GM19193 (cell line): ENCODE results near the gene KCNAB1.

Source experiments
- POLR2A ChIP-seq: IDR thresholded peaks from 4 replicates; pipeline ENCODE4 v1.6.1; 2011; ENCODE audit not compliant: insufficient read depth, insufficient read length; ENCODE audit errors: extremely low read depth

KCNAB1 gene

DNA sequence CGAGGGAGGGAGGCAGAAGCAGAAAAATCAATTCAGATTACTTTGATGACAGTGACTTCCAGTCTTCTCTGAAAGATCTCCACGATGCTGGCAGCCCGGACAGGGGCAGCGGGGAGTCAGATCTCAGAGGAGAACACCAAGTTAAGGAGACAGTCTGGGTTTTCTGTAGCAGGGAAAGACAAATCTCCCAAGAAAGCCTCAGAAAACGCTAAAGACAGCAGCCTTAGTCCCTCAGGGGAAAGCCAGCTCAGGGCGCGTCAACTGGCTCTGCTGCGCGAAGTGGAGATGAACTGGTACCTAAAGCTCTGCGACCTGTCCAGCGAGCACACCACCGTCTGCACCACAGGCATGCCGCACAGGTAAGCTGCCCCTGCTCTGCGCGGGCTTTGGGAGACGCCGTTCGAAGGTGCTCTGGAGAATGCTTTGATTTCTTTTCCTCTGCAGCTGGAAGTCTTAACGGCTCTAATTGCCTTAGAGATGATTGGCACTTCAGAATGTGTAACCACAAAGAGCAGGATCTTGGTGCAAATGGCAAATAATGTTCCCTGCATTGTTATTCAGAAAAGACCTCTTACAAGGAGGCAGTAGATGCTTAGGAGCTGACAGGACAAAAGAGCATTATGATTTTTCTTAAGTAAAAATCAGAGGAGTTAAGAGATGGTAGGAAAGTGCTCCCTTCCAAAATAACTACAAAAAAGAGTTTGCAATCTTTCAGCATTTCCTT is at the start of gene KCNAB1:
TSS of gene KCNAB1 (plus strand) at position 51 of the 724 bp plus-strand sequence.
- no peak for TF ChIP-seq POLR2A

DNA sequence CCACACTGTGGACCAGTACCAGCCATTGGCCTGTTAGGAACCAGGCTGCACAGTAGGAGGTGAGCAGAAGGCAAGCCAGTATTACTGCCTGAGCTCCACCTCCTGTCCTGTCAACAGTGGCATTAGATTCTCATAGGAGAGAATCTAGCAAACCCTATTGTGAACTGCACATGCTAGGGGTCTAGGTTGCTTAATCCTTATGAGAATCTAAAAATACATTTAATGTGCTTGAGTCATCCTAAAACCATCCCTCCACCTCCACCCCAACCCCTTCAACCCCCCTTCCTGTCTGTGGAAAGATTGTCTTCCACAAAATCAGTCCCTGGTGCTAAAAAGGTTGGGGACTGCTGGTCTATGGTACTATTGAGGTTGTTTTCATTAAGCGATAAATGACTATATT is 49.3 kb upstream of the KCNAB1 start:
- TF ChIP-seq POLR2A = no peak

DNA sequence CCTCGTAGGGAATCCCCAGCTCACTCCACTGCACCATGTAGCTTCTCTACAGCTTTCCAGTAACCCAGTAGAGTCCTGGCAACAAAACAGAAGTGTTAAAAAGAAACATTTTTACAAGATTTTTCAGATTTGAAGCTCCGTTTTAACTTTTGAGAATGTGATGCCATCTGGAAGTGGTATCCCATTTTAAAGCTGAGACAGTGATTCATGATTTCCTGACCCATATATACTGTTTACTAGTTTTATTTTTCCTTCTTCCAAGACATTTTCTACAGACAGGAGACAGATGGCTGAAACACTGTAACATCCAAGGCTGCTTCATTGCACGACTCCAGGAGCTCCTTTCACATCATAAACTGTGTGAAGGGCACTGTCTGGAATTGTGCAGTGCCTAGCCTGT is 30.3 kb upstream of the KCNAB1 start:
- TF ChIP-seq POLR2A = no peak

DNA sequence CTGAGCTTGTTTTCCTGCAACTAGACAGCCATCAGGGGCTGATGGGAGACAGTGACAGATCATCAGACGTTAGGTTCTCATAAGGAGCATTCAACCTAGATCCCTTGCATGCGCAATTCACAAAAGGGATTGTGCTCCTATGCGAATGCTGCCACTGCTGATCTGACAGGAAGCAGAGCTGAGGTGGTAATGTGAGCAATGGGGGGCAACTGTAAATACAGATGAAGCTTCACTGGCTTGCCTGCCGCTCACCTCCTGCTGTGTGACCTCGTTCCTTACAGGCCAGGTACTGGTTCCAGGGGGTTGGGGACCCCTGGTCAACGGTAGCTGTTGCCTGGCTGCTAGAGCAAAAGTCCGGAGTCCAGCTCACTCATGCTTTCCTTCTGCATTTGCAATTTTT is 26.4 kb upstream of the KCNAB1 start:
- TF ChIP-seq POLR2A = no peak

DNA sequence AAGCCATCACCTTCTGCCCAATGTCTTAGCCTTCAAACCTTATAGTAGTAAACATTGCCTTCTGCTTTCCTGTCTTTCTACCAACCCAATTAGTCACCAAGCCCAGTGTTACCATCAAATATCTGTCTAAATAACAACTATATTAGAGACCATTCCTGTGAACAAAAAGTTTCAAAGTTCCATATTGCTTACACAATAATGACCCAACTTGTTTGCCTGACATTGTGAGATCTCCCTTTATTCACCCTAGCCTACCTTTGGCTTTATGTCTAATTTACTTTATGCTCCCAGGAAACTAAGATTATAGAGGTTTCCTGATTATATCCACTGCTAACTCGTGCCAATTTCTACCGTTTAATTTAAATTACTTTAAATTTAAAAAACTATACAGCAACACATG is 26.0 kb upstream of the KCNAB1 start:
- TF ChIP-seq POLR2A = no peak

DNA sequence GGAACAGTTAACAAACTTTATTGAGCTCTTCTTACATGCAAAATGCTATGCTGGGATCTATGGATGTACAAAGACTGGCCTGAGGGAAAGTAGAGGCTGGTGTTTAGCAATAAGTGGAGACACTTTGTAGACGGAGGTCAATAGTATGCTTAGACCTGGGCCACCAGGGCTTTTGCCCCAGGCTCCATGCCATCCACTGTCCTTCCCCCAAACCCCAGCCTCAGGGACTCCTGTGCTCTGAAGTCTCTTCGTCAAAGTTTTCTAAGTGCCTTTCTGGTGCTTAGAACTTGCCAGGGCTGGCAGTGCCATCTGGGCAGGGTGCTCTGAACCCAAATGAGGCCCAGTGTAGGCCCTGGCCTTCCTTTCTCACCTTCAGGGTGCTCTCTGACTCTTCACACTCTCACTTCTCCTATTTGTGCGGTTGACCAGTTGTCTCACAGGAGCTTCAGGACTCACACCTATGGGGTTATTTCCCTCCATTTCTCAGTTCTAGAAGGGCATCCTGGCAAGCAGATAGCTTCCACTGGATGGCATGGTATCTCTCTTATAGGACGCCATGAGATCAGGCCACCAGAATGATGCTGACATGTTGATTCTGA is 21.8 kb upstream of the KCNAB1 start:
- TF ChIP-seq POLR2A = no peak

DNA sequence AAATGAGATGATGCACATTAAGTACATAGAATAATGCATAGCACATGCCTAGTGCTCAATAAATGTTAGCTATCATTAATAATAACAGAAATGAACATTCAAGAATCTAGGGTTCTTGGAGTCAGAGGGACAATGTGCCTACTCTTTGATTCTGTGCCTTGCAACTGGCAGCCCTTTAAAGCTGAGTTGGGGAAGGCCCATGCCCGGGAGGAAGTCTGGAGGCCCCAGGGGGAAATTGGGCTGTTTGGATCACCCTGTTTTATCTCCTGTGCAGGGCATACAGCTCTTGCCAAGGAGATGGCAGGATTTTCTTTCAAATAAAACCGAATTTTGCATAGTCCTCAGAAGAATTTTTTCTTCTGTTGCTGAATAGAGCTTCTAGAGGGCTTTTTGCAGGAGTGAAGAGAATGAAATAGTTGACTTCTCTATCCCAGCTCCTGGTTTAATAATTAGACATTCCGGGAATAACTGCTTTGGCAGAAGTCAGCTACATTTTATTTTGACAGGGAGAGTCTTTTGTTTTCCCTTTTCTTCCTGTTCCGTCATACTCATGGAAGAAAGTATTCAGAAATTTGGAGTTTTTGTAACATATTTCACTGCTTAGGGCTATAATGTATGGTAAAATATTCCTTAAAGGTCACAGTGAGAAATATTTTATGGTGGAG is 18.0 kb upstream of the KCNAB1 start:
- TF ChIP-seq POLR2A = no peak

DNA sequence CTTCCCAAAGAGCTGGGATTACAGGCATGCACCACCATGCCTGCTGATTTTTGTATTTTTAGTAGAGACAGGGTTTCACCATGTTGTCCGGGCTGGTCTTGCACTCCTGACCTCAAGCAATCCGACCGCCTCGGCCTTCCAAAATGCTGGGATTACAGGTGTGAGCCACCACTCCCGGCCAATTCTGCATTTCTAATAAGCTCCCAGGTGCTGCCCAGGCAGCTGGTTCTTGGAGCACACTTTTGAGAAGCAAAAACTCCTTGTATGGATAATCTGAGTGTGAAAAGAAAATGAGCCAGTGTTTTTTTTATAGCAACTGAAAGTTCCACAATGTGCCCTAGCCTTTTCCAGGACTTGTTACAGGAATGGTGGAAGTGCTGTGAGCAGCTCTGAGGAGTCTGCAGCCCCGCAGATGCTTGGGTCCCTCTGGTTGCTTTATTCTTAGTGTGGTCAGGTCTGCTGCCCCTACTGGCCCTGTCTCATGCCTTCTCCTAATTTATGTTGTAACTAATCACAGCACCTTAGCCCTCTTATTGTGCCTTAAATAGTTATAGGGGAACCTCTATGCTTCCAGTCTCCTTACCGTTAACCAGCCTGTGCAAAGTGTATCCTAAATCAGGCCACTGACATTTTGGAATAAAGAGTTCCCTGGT is 13.5 kb upstream of the KCNAB1 start:
- no peak for TF ChIP-seq POLR2A

DNA sequence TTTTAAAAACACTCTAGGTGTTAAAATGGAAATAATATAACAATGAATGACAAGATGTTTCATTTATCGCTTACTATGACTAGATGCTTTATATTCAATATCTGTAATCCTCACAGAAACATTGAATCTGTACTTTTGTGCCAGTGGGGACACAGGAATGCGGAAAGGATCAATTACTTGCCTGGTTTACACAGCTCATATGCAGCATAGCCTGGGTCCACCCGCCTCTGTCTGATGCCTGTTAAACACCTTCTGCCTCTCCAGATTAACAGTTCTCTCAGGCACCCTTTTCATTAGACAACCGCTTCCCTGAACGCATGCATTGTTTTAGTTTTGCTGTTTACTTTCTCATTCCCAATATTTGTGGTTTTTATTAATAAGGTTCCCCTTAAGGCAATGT is 12.9 kb upstream of the KCNAB1 start:
- TF ChIP-seq POLR2A = no peak

DNA sequence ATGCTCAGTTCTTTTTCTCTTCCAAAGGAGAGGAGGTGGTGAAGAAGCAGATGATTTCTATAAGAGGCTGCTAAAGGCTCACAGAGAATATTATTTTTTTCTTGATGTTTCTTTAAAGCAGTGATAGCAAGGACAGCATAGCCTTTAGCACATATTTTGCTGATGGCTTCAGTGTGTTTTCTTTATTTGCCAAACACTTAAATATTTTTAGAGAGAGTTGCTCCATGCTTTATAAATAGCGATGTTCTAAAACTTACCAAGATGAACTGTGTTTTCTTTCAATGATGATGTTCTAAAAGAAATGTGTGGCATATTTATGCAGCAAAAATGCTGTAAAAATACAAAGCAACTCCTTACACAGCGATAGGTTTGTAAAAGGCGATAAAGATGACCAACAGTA is 11.8 kb upstream of the KCNAB1 start:
- no peak for TF ChIP-seq POLR2A

DNA sequence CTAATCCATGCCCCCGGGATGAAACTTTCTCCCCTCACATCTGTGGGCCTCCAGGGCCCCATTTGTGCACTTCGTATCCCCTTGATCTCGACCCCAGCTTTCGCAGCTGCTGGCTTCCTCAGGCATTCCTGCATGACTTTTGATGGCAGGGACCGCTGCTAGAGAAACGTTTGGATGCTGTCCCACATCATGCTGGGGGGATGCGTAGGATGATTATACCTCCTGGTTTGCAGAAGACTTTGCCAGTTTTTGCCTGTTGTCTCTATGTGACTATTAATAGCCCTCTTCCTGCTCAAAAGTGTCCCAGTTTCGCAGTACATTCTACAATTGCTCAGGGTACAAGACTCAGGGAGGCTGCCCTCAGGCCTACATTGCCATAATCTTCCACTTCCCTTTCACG is 10.4 kb upstream of the KCNAB1 start:
- TF ChIP-seq POLR2A = no peak

DNA sequence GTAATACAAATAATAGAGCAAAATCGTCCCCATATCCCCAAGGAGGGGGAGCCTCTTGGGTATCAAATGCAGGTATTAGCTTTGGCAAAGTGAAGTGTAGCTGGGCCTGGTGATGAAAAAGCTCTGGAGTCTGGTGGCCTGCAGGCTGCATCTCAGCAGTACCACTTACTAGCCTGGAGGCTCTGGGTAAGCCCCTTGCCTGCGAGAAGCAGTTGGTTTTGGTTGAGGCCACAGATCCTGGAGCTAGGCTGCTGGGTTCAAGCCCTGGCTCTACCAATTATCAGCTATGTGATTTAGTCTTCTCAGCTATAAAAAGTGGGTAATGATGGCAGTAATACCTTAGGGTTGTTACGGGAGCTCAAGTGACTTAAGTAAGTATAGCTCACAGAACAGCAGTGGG is 6.1 kb downstream of the KCNAB1 start:
- TF ChIP-seq POLR2A = no peak

DNA sequence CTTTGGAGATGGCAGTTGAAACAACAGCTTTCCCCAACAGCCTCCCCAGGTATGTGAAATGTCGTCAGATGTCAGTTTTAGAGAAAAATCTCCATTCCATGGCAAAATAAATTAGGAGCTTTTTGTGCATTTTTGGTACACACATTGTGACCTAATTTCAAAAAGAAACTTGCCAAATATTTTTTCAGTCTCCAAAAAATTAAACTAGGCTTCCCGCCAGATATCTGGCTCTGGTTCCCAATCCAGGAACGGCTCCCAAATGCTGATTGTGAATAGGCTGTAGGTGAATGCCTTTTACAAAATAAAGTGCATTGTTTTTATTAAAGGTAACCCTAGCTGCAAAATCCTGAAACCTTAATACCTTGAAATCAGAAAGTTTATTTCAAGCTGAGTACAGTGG is 10.9 kb downstream of the KCNAB1 start:
- no peak for TF ChIP-seq POLR2A

DNA sequence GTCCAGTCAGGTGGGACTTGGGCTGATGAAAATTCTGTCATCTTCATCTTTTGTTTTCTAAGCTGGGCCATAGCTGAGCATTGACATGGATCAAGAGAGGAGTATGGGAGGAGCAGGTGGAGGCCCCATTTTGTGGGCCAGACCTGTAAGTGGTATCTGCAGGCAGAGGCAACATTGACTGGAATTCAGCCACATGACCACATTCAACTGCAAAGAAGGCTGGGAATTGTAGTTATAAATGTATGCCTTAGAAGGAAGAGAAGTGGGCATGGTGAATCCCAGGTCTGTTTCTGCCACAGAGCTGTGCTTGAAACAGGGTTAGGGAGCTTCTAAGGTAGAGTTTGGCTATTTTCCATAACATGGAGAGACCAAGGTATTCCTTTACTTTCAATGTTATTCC is 11.4 kb downstream of the KCNAB1 start:
- TF ChIP-seq POLR2A = no peak

DNA sequence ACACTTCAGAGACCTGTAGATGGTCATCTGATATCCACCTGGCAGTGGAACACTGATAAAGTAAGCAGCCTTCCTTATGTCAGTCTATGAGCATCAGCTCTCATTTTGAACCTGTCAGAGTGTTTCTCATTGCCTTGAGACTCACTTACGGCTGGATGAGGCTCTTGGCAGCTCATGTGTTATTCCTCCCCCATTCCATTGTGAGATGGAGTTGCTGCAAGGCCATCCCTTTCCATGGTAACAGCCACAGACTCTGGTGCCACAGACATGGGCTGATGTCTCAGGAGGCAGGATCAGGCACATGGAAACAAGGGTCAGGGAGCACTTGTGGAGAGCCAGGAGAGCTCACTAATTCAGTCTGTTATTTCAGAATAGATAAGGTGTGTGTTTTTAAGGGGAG is 11.9 kb downstream of the KCNAB1 start:
- TF ChIP-seq POLR2A = no peak

DNA sequence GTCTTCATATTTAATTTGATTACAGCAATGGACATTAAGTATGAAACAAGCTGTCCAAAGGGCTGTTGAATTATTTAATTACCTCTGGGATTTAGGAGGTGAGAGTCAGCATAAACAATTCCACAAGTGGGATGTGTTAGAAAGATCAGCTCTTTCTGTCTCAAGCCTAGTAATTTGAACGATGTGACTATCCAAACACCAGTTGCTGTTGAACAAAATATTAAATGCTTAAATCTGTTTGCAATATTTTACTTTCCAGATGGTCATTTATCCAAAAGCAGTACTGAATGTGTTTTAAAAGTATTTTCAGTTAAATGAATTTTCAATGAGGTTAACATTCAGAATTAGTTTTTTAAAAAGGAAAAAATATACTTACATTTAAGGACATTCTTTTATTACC is 12.7 kb downstream of the KCNAB1 start:
- no peak for TF ChIP-seq POLR2A

DNA sequence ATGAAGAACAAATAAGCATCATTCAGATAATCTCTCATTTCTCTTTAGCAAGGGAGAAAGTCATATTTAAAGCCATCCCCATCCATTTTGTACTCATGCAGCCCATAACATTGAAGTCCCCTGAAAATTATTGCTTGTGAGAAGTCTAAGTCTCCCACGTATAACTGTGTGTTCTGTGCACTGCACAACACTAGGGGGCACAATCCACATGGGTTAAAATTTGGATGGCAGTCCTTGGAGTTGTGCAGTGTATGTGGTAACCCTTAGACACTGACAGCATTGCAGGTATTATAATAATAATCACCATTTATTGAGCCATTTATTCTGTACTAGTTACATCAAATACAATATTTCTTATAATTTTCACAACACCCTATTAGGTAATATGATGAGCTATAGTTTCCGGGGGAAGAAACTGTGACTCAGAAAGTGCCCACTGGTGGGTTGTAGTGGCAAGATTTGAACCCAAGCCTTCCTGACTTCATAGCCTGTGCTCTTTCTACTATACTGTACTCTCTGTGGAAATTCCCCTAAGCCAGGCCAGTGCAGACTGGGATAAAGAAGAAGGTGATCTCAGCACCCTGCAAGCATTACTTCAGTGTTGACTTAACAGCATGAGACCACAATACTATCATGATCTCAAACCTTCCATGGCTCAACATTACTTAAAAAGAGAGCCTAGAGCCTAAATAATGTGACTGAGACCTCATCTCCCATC is 15.7 kb downstream of the KCNAB1 start:
- no peak for TF ChIP-seq POLR2A
